ENCODE results near the gene RERE.

DNA sequence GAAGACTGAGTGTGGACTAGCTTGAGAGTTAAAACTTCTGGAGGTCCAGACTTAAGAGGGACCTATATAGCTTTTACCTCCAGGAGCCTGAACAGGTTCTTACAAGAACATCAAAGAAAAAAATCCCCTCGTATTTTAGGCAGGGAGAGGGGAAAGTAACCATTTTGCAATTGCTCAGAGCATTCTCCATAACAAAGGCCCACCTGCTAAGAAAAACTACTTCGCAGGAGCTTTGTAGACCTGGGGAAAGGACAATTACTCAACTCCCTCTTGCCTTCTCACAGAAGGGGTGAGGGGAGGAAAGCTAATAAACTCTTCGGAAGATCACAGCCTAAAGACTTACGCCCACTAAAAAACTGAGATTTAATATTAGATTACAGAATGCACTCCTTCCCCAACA is 86.3 kb downstream of the RERE start:
- TF ChIP-seq, protein P1, sequence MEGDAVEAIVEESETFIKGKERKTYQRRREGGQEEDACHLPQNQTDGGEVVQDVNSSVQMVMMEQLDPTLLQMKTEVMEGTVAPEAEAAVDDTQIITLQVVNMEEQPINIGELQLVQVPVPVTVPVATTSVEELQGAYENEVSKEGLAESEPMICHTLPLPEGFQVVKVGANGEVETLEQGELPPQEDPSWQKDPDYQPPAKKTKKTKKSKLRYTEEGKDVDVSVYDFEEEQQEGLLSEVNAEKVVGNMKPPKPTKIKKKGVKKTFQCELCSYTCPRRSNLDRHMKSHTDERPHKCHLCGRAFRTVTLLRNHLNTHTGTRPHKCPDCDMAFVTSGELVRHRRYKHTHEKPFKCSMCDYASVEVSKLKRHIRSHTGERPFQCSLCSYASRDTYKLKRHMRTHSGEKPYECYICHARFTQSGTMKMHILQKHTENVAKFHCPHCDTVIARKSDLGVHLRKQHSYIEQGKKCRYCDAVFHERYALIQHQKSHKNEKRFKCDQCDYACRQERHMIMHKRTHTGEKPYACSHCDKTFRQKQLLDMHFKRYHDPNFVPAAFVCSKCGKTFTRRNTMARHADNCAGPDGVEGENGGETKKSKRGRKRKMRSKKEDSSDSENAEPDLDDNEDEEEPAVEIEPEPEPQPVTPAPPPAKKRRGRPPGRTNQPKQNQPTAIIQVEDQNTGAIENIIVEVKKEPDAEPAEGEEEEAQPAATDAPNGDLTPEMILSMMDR (IDR thresholded peaks at IDR 0.05; ENCODE audit: insufficient read depth, low read length, poor library complexity, severe bottlenecking) = no peak
- no peak for TF ChIP-seq EZH2phosphoT487 (conservative IDR thresholded peaks at IDR 0.05; ENCODE audit: low read length)

Measured in SU-DHL-6 (cell line).